ENCODE results near the gene KIF14.

- TF ChIP-seq, protein P1, sequence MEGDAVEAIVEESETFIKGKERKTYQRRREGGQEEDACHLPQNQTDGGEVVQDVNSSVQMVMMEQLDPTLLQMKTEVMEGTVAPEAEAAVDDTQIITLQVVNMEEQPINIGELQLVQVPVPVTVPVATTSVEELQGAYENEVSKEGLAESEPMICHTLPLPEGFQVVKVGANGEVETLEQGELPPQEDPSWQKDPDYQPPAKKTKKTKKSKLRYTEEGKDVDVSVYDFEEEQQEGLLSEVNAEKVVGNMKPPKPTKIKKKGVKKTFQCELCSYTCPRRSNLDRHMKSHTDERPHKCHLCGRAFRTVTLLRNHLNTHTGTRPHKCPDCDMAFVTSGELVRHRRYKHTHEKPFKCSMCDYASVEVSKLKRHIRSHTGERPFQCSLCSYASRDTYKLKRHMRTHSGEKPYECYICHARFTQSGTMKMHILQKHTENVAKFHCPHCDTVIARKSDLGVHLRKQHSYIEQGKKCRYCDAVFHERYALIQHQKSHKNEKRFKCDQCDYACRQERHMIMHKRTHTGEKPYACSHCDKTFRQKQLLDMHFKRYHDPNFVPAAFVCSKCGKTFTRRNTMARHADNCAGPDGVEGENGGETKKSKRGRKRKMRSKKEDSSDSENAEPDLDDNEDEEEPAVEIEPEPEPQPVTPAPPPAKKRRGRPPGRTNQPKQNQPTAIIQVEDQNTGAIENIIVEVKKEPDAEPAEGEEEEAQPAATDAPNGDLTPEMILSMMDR (IDR thresholded peaks at IDR 0.05) = no peak
- no peak for TF ChIP-seq EZH2 (IDR thresholded peaks at IDR 0.05)
These were observed at the start of gene KIF14 for GRCh38 chr1:200620273-200621131.

Measured in neural progenitor cell (in vitro differentiated cells).